GM12878 (cell line): ENCODE measurements around the gene PPIE. TPM values are rescaled to one million over a fixed set of nuclear protein-coding genes. Genes with fewer than 3 reads are reported as not detected.

ENCODE experiments used
- ATAC-seq: fragments of 200-7000 bp; cut with Tn5 transposase; 3 replicates; pipeline ENCODE4 v1.9.1; 2020; ENCODE audit warnings: mild to moderate bottlenecking, moderate library complexity
- BruUV-seq: library from RNA; stranded (reverse); fragments of 400-500 nt; replicated peaks from 2 replicates; lab custom pipeline; 2021; lab: Mats Ljungman, UMichigan
- CTCF ChIA-PET: fragments of 300-600 bp; sonication (Branson Sonifier 250); formaldehyde crosslinking; extraction: SDS; loops from one replicate; lab custom pipeline; 2021; ENCODE audit warnings: inconsistent platforms; lab: Yijun Ruan, JAX
- POLR2A ChIA-PET: fragments of 350-600 bp; formaldehyde crosslinking; extraction: SDS; loops from one replicate; lab custom pipeline; 2021; ENCODE audit warnings: inconsistent platforms; lab: Charles Lee
- RAD21 ChIA-PET: fragments of 300-600 bp; sonication (Branson Sonifier 250); formaldehyde crosslinking; loops from one replicate; lab custom pipeline; 2023; ENCODE audit warnings: antibody characterized with exemption; ENCODE audit not compliant: unreplicated experiment; lab: Charles Lee
- SMC1A ChIA-PET: fragments of 300-600 bp; sonication (Branson Sonifier 250); formaldehyde crosslinking; loops from one replicate; lab custom pipeline; 2023; ENCODE audit not compliant: unreplicated experiment, uncharacterized antibody; lab: Charles Lee
- DNase-seq: peaks from one replicate; pipeline ENCODE4 v3.0.0-alpha.2; 2011; ENCODE audit warnings: low read depth, low spot score
- FAIRE-seq: peaks from 3 replicates; lab custom pipeline; 2011; peaks lifted over from hg19 to GRCh38; lab: Jason Lieb, UNC
- H2AFZ ChIP-seq: 2 replicates; pipeline ENCODE4 v1.6.0; 2011; ENCODE audit warnings: low read depth, low read length, control low read depth; ENCODE audit not compliant: control insufficient read depth
- H3K27ac ChIP-seq: 2 replicates; pipeline ENCODE4 v1.5.1; 2011; ENCODE audit warnings: control low read depth; ENCODE audit not compliant: control insufficient read depth, insufficient read depth
- H3K27me3 ChIP-seq, 2 experiments: replicated peaks in 1 of 2; 2 replicates each; pipeline versions ENCODE4 v1.6.0 to v1.6.1; 2011; ENCODE audit warnings: low read length in 1 of 2; ENCODE audit not compliant: control insufficient read depth in 2 of 2, insufficient read depth in 2 of 2
- H3K36me3 ChIP-seq, 2 experiments: 2 replicates each; pipeline ENCODE4 v1.5.1; 2011; ENCODE audit warnings: low read length in 1 of 2; ENCODE audit not compliant: control insufficient read depth in 2 of 2, insufficient read depth in 2 of 2
- H3K4me1 ChIP-seq: 2 replicates; pipeline ENCODE4 v1.6.1; 2011; ENCODE audit warnings: mild to moderate bottlenecking, low read length, moderate library complexity, mixed read lengths; ENCODE audit not compliant: control insufficient read depth, insufficient read depth
- H3K4me2 ChIP-seq: 2 replicates; pipeline ENCODE4 v1.6.0; 2011; ENCODE audit warnings: control low read depth; ENCODE audit not compliant: control insufficient read depth, insufficient read depth
- H3K4me3 ChIP-seq: fragments of 200-600 bp; sonication (generic); 2 replicates; pipeline ENCODE4 v1.5.1; 2016
- H3K79me2 ChIP-seq: 2 replicates; pipeline ENCODE4 v1.6.0; 2011; ENCODE audit warnings: low read length; ENCODE audit not compliant: control insufficient read depth, insufficient read depth
- H3K9ac ChIP-seq: 2 replicates; pipeline ENCODE4 v1.8.0; 2011; ENCODE audit warnings: low read length, control low read depth, mixed read lengths; ENCODE audit not compliant: control insufficient read depth, insufficient read depth
- H3K9me3 ChIP-seq: replicated peaks from 3 replicates; pipeline ENCODE4 v1.5.1; 2011; ENCODE audit warnings: mild to moderate bottlenecking, low read length; ENCODE audit not compliant: control insufficient read depth, insufficient read depth
- H4K20me1 ChIP-seq: 2 replicates; pipeline ENCODE4 v1.6.0; 2011; ENCODE audit not compliant: control insufficient read depth, insufficient read depth
- BHLHE40 ChIP-seq, 2 experiments: fragments of 450-650 bp in 1 of 2; IDR thresholded peaks; 2 replicates each; pipeline ENCODE4 v1.6.1; 2011 to 2017; ENCODE audit warnings: low read depth in 2 of 2, borderline replicate concordance in 1 of 2, improper control_type of control experiment in 1 of 2, low read length in 1 of 2, mild to moderate bottlenecking in 1 of 2
- BMI1 ChIP-seq: fragments of 450-650 bp; IDR thresholded peaks from 2 replicates; pipeline ENCODE4 v1.6.1; 2016; ENCODE audit warnings: mild to moderate bottlenecking, moderate library complexity, borderline replicate concordance
- DPF2 ChIP-seq: fragments of 450-650 bp; IDR thresholded peaks from 2 replicates; pipeline ENCODE4 v1.6.1; 2017; ENCODE audit warnings: mild to moderate bottlenecking
- NFIC ChIP-seq: IDR thresholded peaks from 2 replicates; pipeline ENCODE4 v1.6.1; 2012; ENCODE audit warnings: low read depth, mild to moderate bottlenecking, inconsistent platforms, low read length, moderate library complexity
- NFYB ChIP-seq: IDR thresholded peaks from 2 replicates; pipeline ENCODE4 v1.6.1; 2011; ENCODE audit warnings: low read depth, mild to moderate bottlenecking, low read length, improper control_type of control experiment, moderate library complexity; ENCODE audit not compliant: insufficient read depth
- NR2C1 ChIP-seq: fragments of 450-650 bp; IDR thresholded peaks from 2 replicates; pipeline ENCODE4 v1.6.1; 2017; ENCODE audit warnings: antibody characterized with exemption, mild to moderate bottlenecking, moderate library complexity
- NR2C2 ChIP-seq: IDR thresholded peaks from 2 replicates; pipeline ENCODE4 v1.6.1; 2011; ENCODE audit warnings: borderline replicate concordance, low read depth; ENCODE audit not compliant: control insufficient read depth, insufficient read length
- NRF1 ChIP-seq: conservative IDR thresholded peaks from 2 replicates; pipeline ENCODE4 v1.6.1; 2011; ENCODE audit warnings: mild to moderate bottlenecking, low read depth, low read length, improper control_type of control experiment
- PBX3 ChIP-seq: IDR thresholded peaks from 2 replicates; pipeline ENCODE4 v1.6.1; 2011; ENCODE audit warnings: mild to moderate bottlenecking, low read depth, low read length, moderate library complexity; ENCODE audit not compliant: insufficient replicate concordance
- PKNOX1 ChIP-seq: fragments of 450-650 bp; IDR thresholded peaks from 2 replicates; pipeline ENCODE4 v1.6.1; 2016; ENCODE audit warnings: mild to moderate bottlenecking
- POLR2AphosphoS5 ChIP-seq: IDR thresholded peaks from 2 replicates; pipeline ENCODE4 v1.6.1; 2011; ENCODE audit warnings: mild to moderate bottlenecking, low read length, inconsistent platforms
- POU2F2 ChIP-seq: IDR thresholded peaks from 3 replicates; pipeline ENCODE4 v1.6.1; 2011; ENCODE audit warnings: low read depth, mild to moderate bottlenecking, low read length, borderline replicate concordance
- RAD51 ChIP-seq: fragments of 450-650 bp; IDR thresholded peaks from 2 replicates; pipeline ENCODE4 v1.6.1; 2016; ENCODE audit warnings: moderate library complexity, mild to moderate bottlenecking, inconsistent platforms
- WGBS: methylation state at CpG from one replicate; pipeline ENCODE4 v1.1.6; 2016; ENCODE audit warnings: low lambda C conversion rate; ENCODE audit not compliant: insufficient replicate concordance, insufficient coverage; ENCODE audit errors: missing lambda C conversion rate; 5-methylcytosine and 5-hydroxymethylcytosine counted together
- in situ Hi-C: fragments of 300-500 bp; cut with MboI; formaldehyde crosslinking; loops from 9 replicates; pipeline ENCODE4 v1.14.3; 2018; ENCODE audit warnings: mixed read lengths
- intact Hi-C: fragments of 100-400 bp; cut with micrococcal nuclease; formaldehyde crosslinking; loops from one replicate; pipeline ENCODE4 v1.14.2; 2022; ENCODE audit not compliant: unreplicated experiment
- polyA plus RNA-seq, 11 experiments: library from polyadenylated mRNA; depleted of rRNA in 4 of 11; unstranded in 6 of 11; stranded (reverse) in 5 of 11; fragments of >200 nt; fragmentation: Nextera tagmentation in 4 of 11; fragmentation: Illumina TruSeq in 1 of 11; extraction: Ambion mirVana in 4 of 11; extraction: Trizol in 1 of 11; gene quantifications; 1 replicate in 1 of 11; 2 replicates in 10 of 11; pipeline versions ENCODE4 v1.2.1 to v1.2.3, GENCODE V29; 2011 to 2016; ENCODE audit warnings: inconsistent platforms in 2 of 11, missing spikeins in 2 of 11, low read depth in 1 of 11
- total RNA-seq, 4 experiments: library from RNA; depleted of rRNA in 3 of 4; stranded (reverse); fragments of >200 nt in 3 of 4; fragmentation: Illumina TruSeq in 1 of 4; extraction: Trizol in 1 of 4; gene quantifications; 2 replicates each; pipeline versions ENCODE4 v1.2.1 to v1.2.3, GENCODE V29; 2013 to 2021

PPIE gene
- total and polyA plus RNA-seq, 10 of the 15 experiments (the other 5 are each of a cell fraction or from before 2014, with no cell fraction given): 36.6 to 163 (median 70.1) TPM

DNA sequence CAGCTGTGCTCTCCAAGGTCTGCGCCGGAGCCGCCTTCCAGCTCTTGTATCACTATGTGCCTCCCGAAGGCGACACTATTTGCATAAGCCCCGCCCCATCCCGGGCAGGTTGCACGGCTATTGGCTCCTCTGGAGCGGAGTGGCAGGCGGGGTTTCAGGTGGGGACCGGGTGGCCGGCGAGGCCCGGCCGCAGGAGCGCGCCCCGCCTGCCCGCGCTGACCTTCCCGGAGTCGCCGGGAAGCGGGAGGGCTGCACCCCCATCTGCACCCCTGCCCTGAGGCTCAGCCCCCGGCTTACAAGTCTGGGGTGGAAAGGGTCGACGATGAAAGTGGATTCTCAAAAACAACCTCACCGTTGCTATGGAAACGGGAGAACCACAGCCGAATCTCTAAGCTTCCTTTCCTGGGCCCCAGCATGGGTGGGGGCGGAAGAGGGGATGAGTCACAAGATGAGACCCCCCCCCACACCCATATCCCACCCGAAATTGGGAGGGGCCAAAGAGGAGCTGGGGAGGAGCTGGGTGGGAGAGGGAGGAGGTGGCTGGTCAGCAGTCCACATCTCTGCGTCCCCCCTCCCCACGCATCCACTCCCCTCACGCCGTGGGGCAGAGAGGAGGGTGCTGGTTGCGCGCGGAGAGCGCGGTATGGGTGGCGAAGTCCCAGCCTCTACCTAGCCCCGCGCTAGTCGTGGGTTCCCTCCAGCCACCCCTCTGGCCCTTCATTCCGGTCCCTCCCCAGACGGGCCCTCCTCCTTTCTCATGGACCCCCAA lies 47.1 kb upstream of the PPIE start, which contains the start of gene HPCAL4:
Gene HPCAL4 (minus strand): TSS at position 51 of the 769 bp plus-strand sequence. CDS start 6,830 bp downstream, outside the sequence.
- in situ Hi-C loops (no loop called here), intact Hi-C loops (no loop called here)
- no peak within 1 kb of the TSS for H3K9ac ChIP-seq
- peaks cover 1 to 4% of the 10 kb centered on the region in 2 experiments; a peak in 3 of 4 replicates for H3K27me3 ChIP-seq
- ATAC-seq (peak; percentile 97), DNase-seq (no peak), FAIRE-seq (peak; percentile 65)
- peaks cover 7% of the 10 kb centered on the region for H3K4me1 ChIP-seq
- peak within 1 kb of the TSS; percentile 86 for H3K4me2 ChIP-seq
- peak within 1 kb of the TSS; percentile 57; the same call in 1 of the 2 replicates for H3K4me3 ChIP-seq
- H3K9me3 ChIP-seq: no peaks in the 10 kb centered on the region
- H4K20me1 ChIP-seq: no peaks in the 10 kb centered on the region
- 12% methylated on average over 40 of the region's 47 CpGs for WGBS
- POLR2A ChIA-PET: no interaction called here
- SMC1A ChIA-PET: interaction anchor here (0.9 kb wide), 1 partner anchor 21 kb away, joined by 3 read pairs; no protein-coding TSS in a partner anchor
- no peak within 1 kb of the TSS for H2AFZ ChIP-seq
- H3K27ac ChIP-seq: no peak within 1 kb of the TSS
- no peaks in the 10 kb centered on the region for H3K79me2 ChIP-seq
- no peaks in the 10 kb centered on the region for H3K36me3 ChIP-seq
- BruUV-seq: no TSS peak
- CTCF ChIA-PET: interaction anchor here (0.9 kb wide), 1 partner anchor 10 kb away, joined by 3 read pairs; no protein-coding TSS in a partner anchor
- RAD21 ChIA-PET: no interaction called here
- TF ChIP-seq RAD51: no peak
- TF ChIP-seq NR2C2: no peak
- TF ChIP-seq DPF2: peak; percentile 58; the same call in 1 of the 2 replicates
- TF ChIP-seq PBX3: peak; percentile 93
- TF ChIP-seq NR2C1: no peak
- no peak for TF ChIP-seq NFIC
- no peak for TF ChIP-seq NRF1
- TF ChIP-seq BMI1: peak; percentile 90
- no peak for TF ChIP-seq BHLHE40 (IDR thresholded peaks at IDR 0.05; ENCODE audit: borderline replicate concordance in 1 of 2, low read depth in 2 of 2, low read length in 1 of 2)
- peak; percentile 63; the same call in 1 of the 2 replicates for TF ChIP-seq NFYB
- peak; percentile 97 for TF ChIP-seq PKNOX1
- peak; percentile 97 for TF ChIP-seq POU2F2
- no peak for TF ChIP-seq POLR2AphosphoS5
